BE2C (cell line): ENCODE data around the gene LAMB2.

Experiments used
- DNase-seq: peaks from one replicate; pipeline ENCODE4 v3.0.0-alpha.2; 2020
- H3K27me3 ChIP-seq: fragments of 250-450 bp; sonication (Bioruptor Pico); 2 replicates; pipeline ENCODE4 v1.5.1; 2020; ENCODE audit warnings: mild to moderate bottlenecking
- H3K36me3 ChIP-seq: fragments of 250-450 bp; sonication (Bioruptor Pico); 2 replicates; pipeline ENCODE4 v1.5.1; 2020; ENCODE audit warnings: mild to moderate bottlenecking
- H3K4me1 ChIP-seq: fragments of 250-450 bp; sonication (Bioruptor Pico); 2 replicates; pipeline ENCODE4 v1.5.1; 2020
- H3K4me3 ChIP-seq: 2 replicates; pipeline ENCODE4 v1.5.1; 2011; ENCODE audit warnings: low read depth, low read length
- H3K9me3 ChIP-seq: fragments of 250-450 bp; sonication (Bioruptor Pico); 2 replicates; pipeline ENCODE4 v1.5.1; 2020
- CTCF ChIP-seq: IDR thresholded peaks from 2 replicates; pipeline ENCODE4 v1.5.1; 2012; ENCODE audit warnings: mild to moderate bottlenecking, low read depth, low read length

Gene LAMB2

GRCh38 chr3:49133226-49133951, 539 bp upstream of the LAMB2 start:
- Histone ChIP-seq H3K36me3 (no peaks in the 10 kb centered on the region), H3K9me3 (no peaks in the 10 kb centered on the region), H3K4me1 (no peaks in the 10 kb centered on the region), H3K4me3 (peak overlapping the region; percentile 71), H3K27me3 (no peaks in the 10 kb centered on the region)
- no peak for TF ChIP-seq CTCF
- DNase-seq = peak; percentile 75

GRCh38 chr3:49132073-49132436, 795 bp downstream of the LAMB2 start:
- Histone ChIP-seq H3K4me3 (peak overlapping the region; percentile 71), H3K36me3 (no peaks in the 10 kb centered on the region), H3K9me3 (no peaks in the 10 kb centered on the region), H3K27me3 (no peaks in the 10 kb centered on the region), H3K4me1 (no peaks in the 10 kb centered on the region)
- TF ChIP-seq CTCF = no peak
- DNase-seq = no peak

GRCh38 chr3:49131576-49131975, 1.3 kb downstream of the LAMB2 start:
- DNase-seq = no peak
- Histone ChIP-seq H3K4me1 (no peaks in the 10 kb centered on the region), H3K4me3 (no peak overlapping the region), H3K36me3 (no peaks in the 10 kb centered on the region), H3K9me3 (no peaks in the 10 kb centered on the region), H3K27me3 (no peaks in the 10 kb centered on the region)
- TF ChIP-seq CTCF = no peak

- DNase-seq = no peak
- no peaks in the 10 kb centered on the region for H3K4me1 ChIP-seq
- no peaks in the 10 kb centered on the region for H3K27me3 ChIP-seq
These were observed 1.8 kb downstream of the LAMB2 start for GRCh38 chr3:49131040-49131439.

GRCh38 chr3:49124991-49125670, 7.7 kb downstream of the LAMB2 start:
- Histone ChIP-seq H3K36me3 (peaks cover 3% of the 10 kb centered on the region; the same call in 1 of the 2 replicates), H3K4me3 (no peak overlapping the region), H3K4me1 (no peaks in the 10 kb centered on the region), H3K27me3 (no peaks in the 10 kb centered on the region), H3K9me3 (no peaks in the 10 kb centered on the region)
- TF ChIP-seq CTCF = peak; percentile 44; the same call in 1 of the 2 replicates
- peak; percentile 46 for DNase-seq

More at GRCh38 chr3:49131040-49131439, 1.8 kb downstream of the LAMB2 start:
- no peak for TF ChIP-seq CTCF
- Histone ChIP-seq H3K9me3 (no peaks in the 10 kb centered on the region), H3K4me3 (no peak overlapping the region), H3K36me3 (no peaks in the 10 kb centered on the region)

- Histone ChIP-seq H3K27me3 (no peaks in the 10 kb centered on the region), H3K4me3 (no peak overlapping the region), H3K36me3 (peaks cover 3% of the 10 kb centered on the region; the same call in 1 of the 2 replicates), H3K4me1 (no peaks in the 10 kb centered on the region), H3K9me3 (no peaks in the 10 kb centered on the region)
- TF ChIP-seq CTCF = no peak
- DNase-seq = no peak
These were observed 8.6 kb downstream of the LAMB2 start for GRCh38 chr3:49124203-49124602.
